Ovary (tissue), 9 donors: ENCODE data around the gene HLA-DPA1. TPM values are rescaled to one million over a fixed set of nuclear protein-coding genes. Genes with fewer than 3 reads are reported as not detected.

ENCODE experiments used
- DNase-seq, 5 donors: peaks; one replicate each; pipeline ENCODE4 v3.0.0-alpha.2; 2019 to 2020
- H3K27ac ChIP-seq, 2 donors: fragments of 200-600 bp; one replicate each; pipeline versions ENCODE4 v1.5.1 to v1.8.0; 2019 to 2022
- H3K27me3 ChIP-seq: fragments of 200-600 bp; one replicate; pipeline ENCODE4 v1.8.0; 2022
- H3K36me3 ChIP-seq: fragments of 200-600 bp; sonication (generic); one replicate; pipeline ENCODE4 v1.5.1; 2019
- H3K4me1 ChIP-seq: one replicate; pipeline ENCODE4 v1.8.1; 2013; ENCODE audit warnings: mild to moderate bottlenecking, moderate library complexity; ENCODE audit not compliant: insufficient read depth
- H3K4me3 ChIP-seq: fragments of 200-600 bp; sonication (generic); one replicate; pipeline ENCODE4 v1.5.1; 2017
- H3K9me3 ChIP-seq, 2 donors: fragments of 200-600 bp in 1 of 2; sonication (generic) in 1 of 2; one replicate each; pipeline versions ENCODE4 v1.5.1 to v1.8.1; 2013 to 2019; ENCODE audit warnings: mild to moderate bottlenecking in 1 of 2, moderate library complexity in 1 of 2
- CTCF ChIP-seq, 3 donors: fragments of 450-650 bp in 2 of 3; fragments of 200-600 bp in 1 of 3; IDR thresholded peaks; one replicate each; pipeline versions ENCODE4 v1.5.1 to v1.8.0; 2016 to 2022; ENCODE audit warnings: antibody characterized with exemption in 3 of 3, mild to moderate bottlenecking in 1 of 3
- EP300 ChIP-seq: sonication (generic); formaldehyde crosslinking; IDR thresholded peaks from one replicate; pipeline ENCODE4 v1.6.1; 2017; ENCODE audit warnings: antibody characterized with exemption
- POLR2A ChIP-seq: fragments of 450-650 bp; IDR thresholded peaks from one replicate; pipeline ENCODE4 v1.6.1; 2017; ENCODE audit warnings: antibody characterized with exemption, mild to moderate bottlenecking, moderate library complexity
- WGBS, 3 donors: extraction: QIAGEN DNeasy Blood & Tissue Kit in 1 of 3; methylation state at CpG; one replicate each; pipeline versions ENCODE4 v1.1.5 to v1.1.7; 2013 to 2017; 5-methylcytosine and 5-hydroxymethylcytosine counted together
- intact Hi-C, 4 donors: fragments of 100-400 bp; cut with DNase I; formaldehyde crosslinking; loops; one replicate each; pipeline versions ENCODE4 v1.11.0 to v1.15.1; 2022 to 2023
- polyA plus RNA-seq, 2 donors: library from polyadenylated mRNA; stranded (reverse); fragments of 200-250 nt in 1 of 2; fragments of 350-450 nt in 1 of 2; fragmentation: Illumina TruSeq in 1 of 2; extraction: RNeasy Lipid Tissue Mini Kit (QIAGEN cat#74804) in 1 of 2; gene quantifications; one replicate each; pipeline ENCODE4 v1.2.3, GENCODE V29; 2013 to 2014
- total RNA-seq, 7 donors: library from RNA; depleted of rRNA in 2 of 7; stranded (reverse); fragments of >200 nt in 2 of 7; fragmentation: NEBNext Ultra II Directional in 3 of 7; extraction: Animal tissue kit (Norgen Biotek cat#: 25700) in 3 of 7; gene quantifications; one replicate each; pipeline versions ENCODE4 v1.1.0 to v1.2.4, GENCODE V29; 2016 to 2023
- donor health status: DM: no; HTN: no; CAD: no; lungs with moderate emphysema.
- donor health status: DM: no; HTN: no; CAD: no.
- donor health status: Bipolar disorder and iron deficiency.
- donor health status: DM: yes; HTN: yes; CAD: no.
- donor health status: DM: no; HTN: no; CAD: no.
- donor health status: DM: yes; HTN: yes; CAD: no.

HLA-DPA1 gene
- total and polyA plus RNA-seq, 9 donors: 11.8 to 304 (median 46.8) TPM

DNA sequence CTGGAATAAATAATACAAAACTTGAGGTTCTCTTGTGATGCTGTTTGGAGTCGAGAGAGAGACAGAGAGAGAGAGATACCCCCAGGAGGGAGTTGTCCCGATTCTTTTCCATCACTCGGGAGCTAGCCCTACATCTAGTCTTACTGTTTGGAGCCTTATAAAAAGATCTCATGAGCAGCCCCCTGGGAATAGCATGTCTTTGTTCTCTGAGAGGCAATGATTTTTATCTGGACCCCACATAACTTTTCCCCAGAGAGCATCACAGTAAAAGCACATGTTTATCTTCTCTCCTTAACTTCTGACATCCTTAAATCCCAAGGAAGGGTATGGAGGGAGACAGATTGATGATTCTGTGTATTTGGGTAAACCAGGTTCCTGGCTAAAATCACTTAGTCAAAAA, 43.2 kb downstream of the HLA-DPA1 start:
- Histone ChIP-seq H3K27ac (no peak overlapping the region), H3K4me1 (no peaks in the 10 kb centered on the region), H3K9me3 (no peaks in the 10 kb centered on the region), H3K27me3 (no peaks in the 10 kb centered on the region), H3K4me3 (no peak overlapping the region), H3K36me3 (no peaks in the 10 kb centered on the region)
- WGBS, 3 donors: 32 to 40% (median 38%) methylated on average over 3 of the region's 3 CpGs
- DNase-seq: no peak
- intact Hi-C loops: no loop called here
- TF ChIP-seq EP300 (no peak), CTCF (IDR thresholded peaks at IDR 0.05) (no peak), POLR2A (no peak)

GRCh38 chr6:33029328-33030184, 43.9 kb downstream of the HLA-DPA1 start:
- Histone ChIP-seq H3K4me3 (no peak overlapping the region), H3K27me3 (no peaks in the 10 kb centered on the region), H3K36me3 (no peaks in the 10 kb centered on the region), H3K9me3 (no peaks in the 10 kb centered on the region), H3K27ac (no peak overlapping the region), H3K4me1 (no peaks in the 10 kb centered on the region)
- TF ChIP-seq EP300 (no peak), CTCF (IDR thresholded peaks at IDR 0.05) (no peak), POLR2A (no peak)
- WGBS, 3 donors: 45 to 51% (median 46%) methylated on average over 6 of the region's 6 CpGs
- intact Hi-C loops: no loop called here
- DNase-seq: no peak

DNA sequence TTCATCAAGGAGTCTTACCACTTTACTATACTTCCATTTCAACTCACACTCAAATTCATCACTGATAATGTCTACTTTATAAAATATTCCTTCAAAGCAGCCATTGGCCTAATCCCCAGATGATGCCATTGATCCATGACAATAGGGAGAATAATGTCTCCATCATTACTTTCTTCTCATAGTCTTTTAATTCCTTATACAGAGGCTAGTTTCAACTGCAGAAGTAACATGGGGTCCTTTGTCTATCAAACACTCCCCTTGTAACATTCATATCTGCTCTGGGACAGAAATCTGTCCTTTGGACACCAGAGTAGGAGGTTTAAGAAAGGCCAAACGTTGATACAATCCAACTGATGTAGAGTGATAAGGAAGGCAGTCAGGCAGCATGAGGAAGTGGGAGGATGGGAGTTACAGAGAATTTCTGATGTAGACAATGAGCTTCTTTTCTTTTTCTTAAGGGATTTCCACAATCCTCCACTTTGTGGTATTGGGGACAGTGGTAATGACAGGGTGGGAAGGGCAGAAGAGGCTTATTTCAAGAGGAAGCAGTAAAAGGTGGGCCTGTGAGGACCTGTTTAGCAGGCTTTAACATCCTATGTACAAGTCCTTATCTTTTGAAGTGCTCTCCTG, 45.1 kb downstream of the HLA-DPA1 start:
- intact Hi-C loops: no loop called here
- Histone ChIP-seq H3K4me3 (no peak overlapping the region), H3K27me3 (no peaks in the 10 kb centered on the region), H3K27ac (no peak overlapping the region), H3K4me1 (no peaks in the 10 kb centered on the region), H3K9me3 (no peaks in the 10 kb centered on the region), H3K36me3 (no peaks in the 10 kb centered on the region)
- TF ChIP-seq EP300 (no peak), CTCF (IDR thresholded peaks at IDR 0.05) (no peak), POLR2A (no peak)
- no peak for DNase-seq
- WGBS, 3 donors: 6 to 19% (median 18%) methylated on average over 1 of the region's 1 CpG

- no peaks in the 10 kb centered on the region for H3K27me3 ChIP-seq
- DNase-seq: no peak
- no peaks in the 10 kb centered on the region for H3K9me3 ChIP-seq
- H3K27ac ChIP-seq: no peak overlapping the region
- H3K4me3 ChIP-seq: no peak overlapping the region
- H3K4me1 ChIP-seq: no peaks in the 10 kb centered on the region
- intact Hi-C loops: no loop called here
- TF ChIP-seq CTCF (IDR thresholded peaks at IDR 0.05) (no peak), EP300 (no peak), POLR2A (no peak)
- H3K36me3 ChIP-seq: no peaks in the 10 kb centered on the region
Measured at GRCh38 chr6:33024521-33024920, 48.9 kb downstream of the HLA-DPA1 start.
